ENCODE data around the gene ZNF217.
"Not testable (repeated sequence)": the region's sequence is repeated elsewhere in the genome, so short reads cannot be mapped to it uniquely, and the experiment has no call there.

The ZNF217 gene

DNA sequence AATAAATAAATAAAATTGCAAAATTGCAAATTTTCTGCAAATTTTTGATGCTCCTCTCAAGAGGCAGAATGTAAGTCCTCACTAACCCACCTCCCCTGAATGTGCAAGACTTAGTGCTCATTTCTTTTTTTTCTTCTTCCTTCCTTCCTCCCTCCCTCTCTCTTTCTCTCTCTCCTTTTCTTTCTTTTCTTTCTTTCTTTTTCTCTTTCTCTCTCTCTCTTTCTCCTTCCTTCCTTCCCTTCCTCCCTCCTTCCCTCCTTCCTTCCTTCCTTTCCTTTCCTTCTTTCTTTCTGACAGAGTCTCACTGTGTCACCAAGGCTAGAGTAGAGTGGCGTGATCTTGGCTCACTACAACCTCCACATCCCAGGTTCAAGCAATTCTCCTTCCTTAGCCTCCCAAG lies 60.1 kb downstream of the ZNF217 start:
- H3K4me3 Mint-ChIP-seq = no peak overlapping the region
- no peaks in the 10 kb centered on the region for H3K36me3 Mint-ChIP-seq (ENCODE audit: low read depth)
- H3K4me1 Mint-ChIP-seq = peaks cover 2% of the 10 kb centered on the region
- H3K9me3 Mint-ChIP-seq = no peaks in the 10 kb centered on the region
- no peak overlapping the region for H3K27ac Mint-ChIP-seq
- no peak for TF ChIP-seq CTCF (IDR thresholded peaks at IDR 0.05)
- peaks cover 11% of the 10 kb centered on the region for H3K27me3 Mint-ChIP-seq (ENCODE audit: low read depth, poor library complexity)
- no peak for DNase-seq

- H3K9me3 Mint-ChIP-seq; H3K4me3 Mint-ChIP-seq; H3K27ac Mint-ChIP-seq; DNase-seq; H3K36me3 Mint-ChIP-seq (ENCODE audit: low read depth); H3K4me1 Mint-ChIP-seq: not testable (repeated sequence)
- H3K27me3 Mint-ChIP-seq (ENCODE audit: low read depth, poor library complexity) = peaks cover 11% of the 10 kb centered on the region
These were observed 60.9 kb downstream of the ZNF217 start for GRCh38 chr20:53532654-53533312.

DNA sequence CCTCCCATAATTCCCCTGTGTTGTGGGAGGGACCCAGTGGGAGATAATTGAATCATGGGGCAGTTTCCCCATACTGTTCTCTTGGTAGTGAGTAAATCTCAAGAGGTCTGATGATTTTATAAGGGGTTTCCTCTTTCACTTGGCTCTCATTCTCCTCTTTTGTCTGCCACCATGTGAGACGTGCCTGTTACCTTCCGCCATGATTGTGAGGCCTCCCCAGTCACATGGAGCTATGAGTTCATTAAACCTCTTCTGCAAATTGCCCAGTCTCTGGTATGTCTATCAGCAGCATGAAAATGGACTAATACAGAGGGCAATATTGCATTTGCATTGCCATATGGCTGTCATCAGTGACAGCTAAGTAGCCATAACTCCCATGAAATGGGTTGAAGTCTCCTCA lies 63.2 kb downstream of the ZNF217 start:
- DNase-seq = no peak
- no peaks in the 10 kb centered on the region for H3K36me3 Mint-ChIP-seq (ENCODE audit: low read depth)
- no peak overlapping the region for H3K4me3 Mint-ChIP-seq
- H3K27ac Mint-ChIP-seq = no peak overlapping the region
- TF ChIP-seq CTCF (IDR thresholded peaks at IDR 0.05) = no peak
- H3K27me3 Mint-ChIP-seq (ENCODE audit: low read depth, poor library complexity) = peaks cover 11% of the 10 kb centered on the region
- H3K4me1 Mint-ChIP-seq = peaks cover 8% of the 10 kb centered on the region
- H3K9me3 Mint-ChIP-seq = no peaks in the 10 kb centered on the region

- TF ChIP-seq CTCF (IDR thresholded peaks at IDR 0.05) = no peak
- H3K4me1 Mint-ChIP-seq = peaks cover 8% of the 10 kb centered on the region
- H3K36me3 Mint-ChIP-seq (ENCODE audit: low read depth) = no peaks in the 10 kb centered on the region
- H3K9me3 Mint-ChIP-seq = no peaks in the 10 kb centered on the region
- H3K27ac Mint-ChIP-seq = no peak overlapping the region
- peaks cover 9% of the 10 kb centered on the region for H3K27me3 Mint-ChIP-seq (ENCODE audit: low read depth, poor library complexity)
- DNase-seq = no peak
- H3K4me3 Mint-ChIP-seq = no peak overlapping the region
These were observed 64.0 kb downstream of the ZNF217 start for GRCh38 chr20:53529658-53530057.

DNA sequence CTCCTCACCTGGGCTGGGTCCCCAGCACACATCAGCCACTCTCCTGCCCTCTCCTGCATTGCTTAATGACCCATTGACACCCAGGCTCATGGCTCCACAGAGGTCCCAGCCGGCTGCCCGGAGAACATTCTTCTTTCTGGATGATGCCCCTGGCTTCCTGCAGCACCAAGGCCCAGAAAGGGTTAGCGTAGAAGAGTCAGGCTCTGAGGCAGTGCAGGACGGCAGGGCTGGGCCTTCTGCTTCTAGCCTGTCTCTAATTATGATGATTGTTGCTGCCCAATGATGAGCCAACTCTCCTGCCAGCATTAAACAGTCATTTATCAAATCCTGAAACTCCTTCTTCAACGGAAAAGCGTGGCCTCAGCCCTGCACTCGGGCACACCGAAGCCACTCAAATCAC lies 66.4 kb downstream of the ZNF217 start:
- Mint-ChIP-seq H3K27me3 (ENCODE audit: low read depth, poor library complexity) (peaks cover 8% of the 10 kb centered on the region), H3K36me3 (ENCODE audit: low read depth) (no peaks in the 10 kb centered on the region), H3K27ac (peak overlapping the region; percentile 46), H3K4me1 (peaks cover 8% of the 10 kb centered on the region), H3K4me3 (no peak overlapping the region), H3K9me3 (no peaks in the 10 kb centered on the region)
- no peak for TF ChIP-seq CTCF (IDR thresholded peaks at IDR 0.05)
- no peak for DNase-seq

DNA sequence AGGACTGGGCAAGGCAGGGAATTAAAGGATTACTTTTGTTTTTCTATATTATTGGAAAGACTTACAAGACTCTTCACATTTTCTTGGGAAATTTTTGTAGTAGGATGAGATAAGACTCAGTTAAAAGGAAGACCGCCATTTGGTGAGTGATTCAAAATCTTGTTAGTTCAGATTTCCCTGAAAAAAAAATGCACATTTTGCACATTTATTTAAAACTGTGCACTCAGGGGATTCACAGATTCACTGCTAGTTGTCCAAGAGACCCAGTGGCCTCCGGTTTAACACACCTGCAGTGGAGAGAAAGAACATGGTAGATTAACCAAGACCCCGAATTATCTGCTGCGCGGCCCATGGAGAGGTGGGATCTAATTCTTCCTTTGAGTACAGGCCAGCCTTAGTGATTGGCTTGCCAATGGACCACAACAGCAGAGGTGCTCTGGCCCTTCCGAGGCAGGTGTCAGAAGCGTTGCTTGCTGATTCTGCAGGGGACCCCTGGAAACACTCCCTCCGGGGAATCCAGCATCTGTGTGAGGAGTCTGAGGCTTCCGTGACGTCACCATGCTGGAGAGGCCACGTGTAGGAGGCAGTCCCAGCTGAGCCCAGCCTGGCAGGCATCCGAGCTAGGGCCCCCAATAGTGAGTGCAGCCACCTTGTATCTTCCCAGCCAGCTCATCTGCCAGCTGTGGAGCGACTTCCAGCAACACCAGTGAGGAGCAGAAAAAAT lies 68.9 kb downstream of the ZNF217 start:
- peak; percentile 19 for DNase-seq
- peaks cover 8% of the 10 kb centered on the region for H3K4me1 Mint-ChIP-seq
- TF ChIP-seq CTCF (IDR thresholded peaks at IDR 0.05) = no peak
- H3K36me3 Mint-ChIP-seq (ENCODE audit: low read depth) = no peaks in the 10 kb centered on the region
- H3K4me3 Mint-ChIP-seq = no peak overlapping the region
- no peak overlapping the region for H3K27ac Mint-ChIP-seq
- H3K27me3 Mint-ChIP-seq (ENCODE audit: low read depth, poor library complexity) = peaks cover 5% of the 10 kb centered on the region
- H3K9me3 Mint-ChIP-seq = no peaks in the 10 kb centered on the region

GRCh38 chr20:53523615-53524014 lies 70.0 kb downstream of the ZNF217 start:
- H3K4me3 Mint-ChIP-seq; H3K36me3 Mint-ChIP-seq (ENCODE audit: low read depth); H3K4me1 Mint-ChIP-seq; DNase-seq; H3K27ac Mint-ChIP-seq; H3K27me3 Mint-ChIP-seq (ENCODE audit: low read depth, poor library complexity); H3K9me3 Mint-ChIP-seq: not testable (repeated sequence)

Data from nephron progenitor cell (in vitro differentiated cells).